IMR-90 (cell line): ENCODE data around the gene ARHGAP23. TPM values are rescaled to one million over a fixed set of nuclear protein-coding genes. Genes with fewer than 3 reads are reported as not detected.
A peak's percentile ranks its signal among the peaks of the same experiment; 100 is the strongest.

Experiments
- ATAC-seq: fragments of 200-7000 bp; cut with Tn5 transposase; 2 replicates; pipeline ENCODE4 v1.9.1; 2020; ENCODE audit warnings: low read depth, mild to moderate bottlenecking, moderate library complexity
- BruUV-seq: library from RNA; stranded (reverse); fragments of 400-500 nt; replicated peaks from 2 replicates; lab custom pipeline; 2021; lab: Mats Ljungman, UMichigan
- CTCF ChIA-PET: fragments of 300-600 bp; formaldehyde crosslinking; extraction: SDS; loops from one replicate; lab custom pipeline; 2021; ENCODE audit warnings: antibody characterized with exemption; lab: Yijun Ruan, JAX
- POLR2A ChIA-PET: fragments of 300-600 bp; sonication (Branson Sonifier 250); formaldehyde crosslinking; loops from one replicate; lab custom pipeline; 2022; ENCODE audit warnings: antibody characterized with exemption; ENCODE audit not compliant: unreplicated experiment; lab: Charles Lee
- DNase-seq: peaks from one replicate; pipeline ENCODE4 v3.0.0; 2013
- H2AFZ ChIP-seq: replicated peaks from 2 replicates; pipeline ENCODE3; 2013; ENCODE audit warnings: low read length, mild to moderate bottlenecking; ENCODE audit not compliant: poor library complexity
- H2AK5ac ChIP-seq: 2 replicates; pipeline ENCODE4 v1.6.1; 2013; ENCODE audit warnings: low read depth, low read length, inconsistent platforms
- H2AK9ac ChIP-seq: replicated peaks from 2 replicates; pipeline ENCODE3; 2013; ENCODE audit warnings: mild to moderate bottlenecking, low read depth, low read length, moderate library complexity; ENCODE audit not compliant: poor library complexity
- H2BK120ac ChIP-seq: 2 replicates; pipeline ENCODE4 v1.6.1; 2013; ENCODE audit warnings: low read depth, low read length, inconsistent platforms
- H2BK15ac ChIP-seq: 3 replicates; pipeline ENCODE4 v1.6.1; 2013; ENCODE audit warnings: low read depth, low read length, inconsistent platforms
- H2BK20ac ChIP-seq: 2 replicates; pipeline ENCODE4 v1.6.1; 2013; ENCODE audit warnings: low read depth, mild to moderate bottlenecking, inconsistent platforms, low read length, moderate library complexity
- H2BK5ac ChIP-seq: 2 replicates; pipeline ENCODE4 v1.6.1; 2013; ENCODE audit warnings: mild to moderate bottlenecking, low read depth, low read length, inconsistent platforms; ENCODE audit not compliant: poor library complexity, severe bottlenecking
- H3K14ac ChIP-seq: replicated peaks from 2 replicates; pipeline ENCODE4 v1.6.1; 2013; ENCODE audit warnings: low read depth, low read length, inconsistent platforms
- H3K18ac ChIP-seq: 2 replicates; pipeline ENCODE4 v1.6.1; 2013; ENCODE audit warnings: low read depth, low read length, control low read depth
- H3K23ac ChIP-seq: 2 replicates; pipeline ENCODE4 v1.6.1; 2013; ENCODE audit warnings: low read depth, low read length, inconsistent platforms
- H3K27ac ChIP-seq: 2 replicates; pipeline ENCODE4 v1.5.1; 2013; ENCODE audit warnings: mild to moderate bottlenecking, control low read depth, low read length; ENCODE audit not compliant: insufficient read depth
- H3K27me3 ChIP-seq: 2 replicates; pipeline ENCODE4 v1.6.1; 2013; ENCODE audit warnings: low read length; ENCODE audit not compliant: control insufficient read depth, insufficient read depth
- H3K36me3 ChIP-seq: 2 replicates; pipeline ENCODE4 v1.6.1; 2013; ENCODE audit warnings: low read length, mixed read lengths; ENCODE audit not compliant: control insufficient read depth, insufficient read depth
- H3K4ac ChIP-seq: 2 replicates; pipeline ENCODE4 v1.6.1; 2013; ENCODE audit warnings: low read depth, low read length, inconsistent platforms
- H3K4me1 ChIP-seq: 2 replicates; pipeline ENCODE4 v1.6.1; 2013; ENCODE audit warnings: low read length, mixed read lengths; ENCODE audit not compliant: control insufficient read depth, insufficient read depth
- H3K4me2 ChIP-seq: 2 replicates; pipeline ENCODE4 v1.6.1; 2013; ENCODE audit warnings: low read depth, mild to moderate bottlenecking, control low read depth, low read length, moderate library complexity
- H3K4me3 ChIP-seq: 2 replicates; pipeline ENCODE4 v1.5.1; 2013; ENCODE audit warnings: low read depth, mild to moderate bottlenecking, control low read depth, low read length, moderate library complexity; ENCODE audit not compliant: insufficient read depth
- H3K56ac ChIP-seq: 2 replicates; pipeline ENCODE4 v1.6.1; 2013; ENCODE audit warnings: low read length, inconsistent platforms; ENCODE audit not compliant: insufficient read depth; ENCODE audit errors: extremely low read depth
- H3K79me1 ChIP-seq, 2 experiments: 2 replicates each; pipeline ENCODE4 v1.6.1; 2013; ENCODE audit warnings: low read length in 2 of 2, inconsistent platforms in 1 of 2, low read depth in 1 of 2
- H3K9ac ChIP-seq: 2 replicates; pipeline ENCODE4 v1.6.1; 2013; ENCODE audit warnings: low read depth, low read length, control low read depth
- H3K9me1 ChIP-seq: 2 replicates; pipeline ENCODE4 v1.6.1; 2013; ENCODE audit warnings: low read length, inconsistent platforms; ENCODE audit not compliant: insufficient read depth
- H3K9me3 ChIP-seq: 2 replicates; pipeline ENCODE4 v1.6.1; 2013; ENCODE audit warnings: low read length; ENCODE audit not compliant: control insufficient read depth, insufficient read depth
- H4K20me1 ChIP-seq: 2 replicates; pipeline ENCODE4 v1.6.1; 2013; ENCODE audit warnings: low read length, inconsistent platforms; ENCODE audit not compliant: insufficient read depth
- H4K5ac ChIP-seq: 2 replicates; pipeline ENCODE4 v1.6.1; 2013; ENCODE audit warnings: mild to moderate bottlenecking, low read depth, low read length, control low read depth
- H4K8ac ChIP-seq, 2 experiments: 2 replicates each; pipeline ENCODE4 v1.6.1; 2013; ENCODE audit warnings: low read depth in 2 of 2, low read length in 2 of 2, control low read depth in 1 of 2, inconsistent platforms in 1 of 2
- H4K91ac ChIP-seq: 2 replicates; pipeline ENCODE4 v1.6.1; 2013; ENCODE audit warnings: low read depth, low read length, inconsistent platforms; ENCODE audit not compliant: insufficient read depth
- MAZ ChIP-seq: IDR thresholded peaks from 2 replicates; pipeline ENCODE4 v1.6.1; 2012; ENCODE audit warnings: low read depth, mild to moderate bottlenecking, low read length, improper control_type of control experiment, moderate library complexity, borderline replicate concordance
- RCOR1 ChIP-seq: IDR thresholded peaks from 2 replicates; pipeline ENCODE4 v1.6.1; 2012; ENCODE audit warnings: mild to moderate bottlenecking, low read length, improper control_type of control experiment; ENCODE audit not compliant: insufficient replicate concordance
- WGBS, 2 experiments: methylation state at CpG; one replicate each; pipeline versions ENCODE4 v1.1.5 to v1.1.7; 2013; ENCODE audit warnings: missing lambda C conversion rate in 2 of 2; ENCODE audit not compliant: insufficient read length in 1 of 2; ENCODE audit errors: extremely low coverage in 2 of 2; 5-methylcytosine and 5-hydroxymethylcytosine counted together
- dilution Hi-C: fragments of 300-500 bp; cut with HindIII; formaldehyde crosslinking; loops from one replicate; pipeline ENCODE4 v1.14.3; 2018; ENCODE audit warnings: low sequenced_read_pairs; ENCODE audit not compliant: unreplicated experiment
- in situ Hi-C: fragments of 300-500 bp; cut with MboI; formaldehyde crosslinking; loops from 3 replicates; pipeline ENCODE4 v1.14.3; 2019; ENCODE audit warnings: low sequenced_read_pairs, inconsistent platforms, mixed read lengths
- intact Hi-C: fragments of 100-400 bp; cut with micrococcal nuclease; formaldehyde crosslinking; loops from 2 replicates; pipeline ENCODE4 v1.10.0; 2022
- polyA plus RNA-seq, 3 experiments: library from polyadenylated mRNA; depleted of rRNA; stranded (reverse); fragments of >200 nt; gene quantifications; 2 replicates each; pipeline ENCODE4 v1.2.3, GENCODE V29; 2012; ENCODE audit warnings: low replicate concordance in 1 of 3
- total RNA-seq: library from RNA; depleted of rRNA; stranded (reverse); fragments of >200 nt; gene quantifications from 2 replicates; pipeline ENCODE4 v1.2.3, GENCODE V29; 2012

Gene ARHGAP23
- total and polyA plus RNA-seq, 2 of the 4 experiments (the other 2 are of a cell fraction) = 9.3 to 43.3 TPM

DNA sequence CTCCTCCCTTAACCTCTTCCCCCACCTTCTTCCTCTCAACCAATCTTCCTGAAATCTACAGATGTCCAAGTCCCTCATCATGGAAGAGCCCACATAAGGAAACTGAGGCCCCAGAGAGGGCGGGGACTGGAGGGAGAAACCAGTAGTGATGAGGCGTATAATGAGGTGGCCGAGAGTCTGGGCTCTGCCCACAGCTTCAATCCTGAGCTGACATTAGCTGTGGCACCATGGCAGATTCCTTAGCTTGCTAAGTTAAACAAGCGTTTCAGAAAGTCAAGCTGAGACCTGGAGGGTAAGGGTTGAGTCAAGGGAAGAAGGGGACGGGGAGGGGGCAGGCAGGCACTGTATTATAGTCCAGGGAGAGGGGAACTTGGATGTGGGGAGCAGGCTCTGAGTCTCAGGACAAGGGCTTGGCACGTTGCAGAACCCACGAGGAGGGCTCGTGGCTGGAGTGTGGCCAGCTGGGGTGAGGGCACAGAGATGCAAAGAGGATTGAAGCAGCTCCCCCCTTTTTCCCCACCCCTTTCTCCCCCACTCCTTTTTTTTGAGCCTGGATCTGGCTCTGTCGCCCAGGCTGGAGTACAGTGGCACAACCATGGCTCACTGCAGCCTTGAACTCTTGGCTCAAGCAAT lies 13.3 kb downstream of the ARHGAP23 start:
- Histone ChIP-seq H2BK20ac (no peak overlapping the region), H4K8ac (no peak overlapping the region), H3K4ac (no peak overlapping the region), H3K4me1 (peaks cover 16% of the 10 kb centered on the region), H3K23ac (no peak overlapping the region), H3K79me1 (peaks cover 32 to 88% of the 10 kb centered on the region in 2 experiments), H4K91ac (no peak overlapping the region), H3K9me1 (peaks cover 14% of the 10 kb centered on the region), H3K27me3 (no peaks in the 10 kb centered on the region), H2BK120ac (no peak overlapping the region), H3K18ac (no peak overlapping the region), H3K9me3 (no peaks in the 10 kb centered on the region), H3K36me3 (peaks cover 11% of the 10 kb centered on the region), H3K56ac (no peak overlapping the region), H2AFZ (no peak overlapping the region), H2BK15ac (no peak overlapping the region), H2BK5ac (no peak overlapping the region), H4K20me1 (peaks cover 77% of the 10 kb centered on the region), H3K14ac (no peak overlapping the region), H3K27ac (no peak overlapping the region), H4K5ac (no peak overlapping the region), H3K9ac (no peak overlapping the region), H3K4me3 (no peak overlapping the region), H2AK5ac (no peak overlapping the region; the same call in 1 of the 2 replicates), H3K4me2 (no peak overlapping the region), H2AK9ac (peak overlapping the region; percentile 47)
- POLR2A ChIA-PET = interaction anchor here (0.6 kb wide), 1 partner anchor 103 kb away, joined by 3 read pairs; no protein-coding TSS in a partner anchor
- 63% methylated on average over 1 of the region's 9 CpGs; no CpG with 5 or more reads in 1 of the 2 experiments for WGBS, 2 experiments
- DNase-seq (no peak), ATAC-seq (no peak)
- BruUV-seq = no TSS peak
- in situ Hi-C loops = loop anchor here (5.0 kb wide), 1 partner anchor 41 kb away; no protein-coding TSS in a partner anchor
- dilution Hi-C loops = no loop called here
- TF ChIP-seq RCOR1 (no peak), MAZ (no peak)
- intact Hi-C loops = loop anchor here (5.0 kb wide), 2 partner anchors 46 to 226 kb away; no protein-coding TSS in a partner anchor
- CTCF ChIA-PET = no interaction called here
